Hepatocyte (in vitro differentiated cells): ENCODE data around the gene SHROOM4.

Experiments used
- EZH2 ChIP-seq: fragments of 200-600 bp; sonication (generic); IDR thresholded peaks from 2 replicates; pipeline ENCODE4 v1.6.1; 2016; ENCODE audit warnings: antibody characterized with exemption, mild to moderate bottlenecking, borderline replicate concordance
- EZH2phosphoT487 ChIP-seq: fragments of 200-600 bp; sonication (generic); IDR thresholded peaks from one replicate; pipeline ENCODE4 v1.6.1; 2018; ENCODE audit warnings: antibody characterized with exemption, mild to moderate bottlenecking, low read depth, moderate library complexity; ENCODE audit not compliant: unreplicated experiment, severe bottlenecking
- TF ChIP-seq, protein P1 (sequence below): fragments of 200-600 bp; sonication (generic); IDR thresholded peaks from 2 replicates; pipeline ENCODE4 v1.5.1; 2016; ENCODE audit warnings: antibody characterized with exemption, mild to moderate bottlenecking; ENCODE audit not compliant: poor library complexity

DNA sequence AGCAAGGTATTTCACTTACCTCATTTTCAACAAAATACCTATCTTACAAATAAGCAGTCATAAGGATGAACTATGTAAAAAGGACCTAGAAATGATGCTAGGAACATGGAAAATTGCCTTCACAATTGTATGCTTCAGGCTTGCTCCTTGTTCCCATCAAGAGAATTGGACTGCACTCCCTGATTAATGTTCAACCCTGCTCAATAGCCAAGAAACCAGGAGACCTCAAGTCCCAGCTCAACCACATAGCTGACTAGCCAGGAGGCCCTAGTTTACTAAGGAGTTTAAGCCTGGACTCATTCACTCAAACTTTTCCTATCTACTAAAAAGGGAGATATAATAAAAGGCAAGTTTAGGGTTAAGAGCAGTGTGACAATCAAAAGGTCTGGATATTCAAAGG, 196.8 kb downstream of the SHROOM4 start:
- TF ChIP-seq, protein P1, sequence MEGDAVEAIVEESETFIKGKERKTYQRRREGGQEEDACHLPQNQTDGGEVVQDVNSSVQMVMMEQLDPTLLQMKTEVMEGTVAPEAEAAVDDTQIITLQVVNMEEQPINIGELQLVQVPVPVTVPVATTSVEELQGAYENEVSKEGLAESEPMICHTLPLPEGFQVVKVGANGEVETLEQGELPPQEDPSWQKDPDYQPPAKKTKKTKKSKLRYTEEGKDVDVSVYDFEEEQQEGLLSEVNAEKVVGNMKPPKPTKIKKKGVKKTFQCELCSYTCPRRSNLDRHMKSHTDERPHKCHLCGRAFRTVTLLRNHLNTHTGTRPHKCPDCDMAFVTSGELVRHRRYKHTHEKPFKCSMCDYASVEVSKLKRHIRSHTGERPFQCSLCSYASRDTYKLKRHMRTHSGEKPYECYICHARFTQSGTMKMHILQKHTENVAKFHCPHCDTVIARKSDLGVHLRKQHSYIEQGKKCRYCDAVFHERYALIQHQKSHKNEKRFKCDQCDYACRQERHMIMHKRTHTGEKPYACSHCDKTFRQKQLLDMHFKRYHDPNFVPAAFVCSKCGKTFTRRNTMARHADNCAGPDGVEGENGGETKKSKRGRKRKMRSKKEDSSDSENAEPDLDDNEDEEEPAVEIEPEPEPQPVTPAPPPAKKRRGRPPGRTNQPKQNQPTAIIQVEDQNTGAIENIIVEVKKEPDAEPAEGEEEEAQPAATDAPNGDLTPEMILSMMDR: no peak
- no peak for TF ChIP-seq EZH2
- no peak for TF ChIP-seq EZH2phosphoT487
